ENCODE measurements around the gene GANAB. TPM values are rescaled to one million over a fixed set of nuclear protein-coding genes. Genes with fewer than 3 reads are reported as not detected.
"Not testable (repeated sequence)": the region's sequence is repeated elsewhere in the genome, so short reads cannot be mapped to it uniquely, and the experiment has no call there.

GANAB gene
- total RNA-seq, 2 experiments from 2014 or later = 290 to 291 TPM

DNA sequence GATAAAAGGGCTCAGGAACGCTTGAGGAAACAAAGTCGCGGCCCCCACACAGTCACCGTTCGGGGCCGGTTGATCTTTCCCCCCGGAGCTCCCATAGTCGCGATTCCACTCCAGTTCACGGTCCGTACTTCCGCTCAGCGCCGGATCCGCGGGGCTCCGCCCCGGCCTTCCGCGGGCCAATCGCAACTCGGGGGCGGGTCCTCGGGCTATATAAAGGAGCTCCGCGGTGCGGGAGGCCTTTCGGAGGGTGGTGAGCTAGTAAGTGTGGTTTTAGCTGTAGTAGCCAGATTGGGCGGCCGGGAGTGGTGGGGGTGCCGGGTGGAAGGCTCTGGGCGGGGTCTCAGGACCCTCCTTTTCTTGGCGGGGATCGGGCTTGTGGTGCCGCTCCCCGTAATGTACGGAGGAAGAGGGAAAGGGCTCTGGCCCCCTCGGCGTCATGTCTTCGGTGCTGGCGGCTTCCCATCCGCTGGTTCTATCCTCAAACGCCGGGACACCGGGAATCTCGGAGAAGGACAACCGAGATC, 18.7 kb upstream of the GANAB start, which contains the start of the genes C11orf98 and CSKMT:
Gene C11orf98 (minus strand): TSS at position 136 of the 524 bp plus-strand sequence. CDS start 41 bp downstream, at position 95.
Gene CSKMT (plus strand): TSS at position 238 of the 524 bp plus-strand sequence. CDS start 568 bp downstream, outside the sequence.
- peaks cover 49% of the 10 kb centered on the region for H3K36me3 Mint-ChIP-seq (ENCODE audit: low read depth)
- peaks cover 41% of the 10 kb centered on the region for H3K4me1 Mint-ChIP-seq
- CTCF ChIA-PET = interaction anchor here (0.5 to 3.0 kb wide), 22 partner anchors 8 to 271 kb away, joined by 3 to 17 read pairs (median 4); partner anchors contain the start of genes EML3, INTS5, MTA2 and SLC3A2
- H3K27ac Mint-ChIP-seq = peak within 1 kb of the TSS; percentile 93
- no peaks in the 10 kb centered on the region for H3K27me3 Mint-ChIP-seq
- DNase-seq = peak; percentile 96
- peak within 1 kb of the TSS; percentile 98 for H3K4me3 Mint-ChIP-seq
- no peaks in the 10 kb centered on the region for H3K9me3 Mint-ChIP-seq
- POLR2A ChIA-PET = interaction anchor here (0.6 to 1.8 kb wide), 26 partner anchors 8 to 214 kb away, joined by 3 to 14 read pairs (median 5); partner anchors contain the start of genes B3GAT3, EEF1G, GANAB and INTS5

DNA sequence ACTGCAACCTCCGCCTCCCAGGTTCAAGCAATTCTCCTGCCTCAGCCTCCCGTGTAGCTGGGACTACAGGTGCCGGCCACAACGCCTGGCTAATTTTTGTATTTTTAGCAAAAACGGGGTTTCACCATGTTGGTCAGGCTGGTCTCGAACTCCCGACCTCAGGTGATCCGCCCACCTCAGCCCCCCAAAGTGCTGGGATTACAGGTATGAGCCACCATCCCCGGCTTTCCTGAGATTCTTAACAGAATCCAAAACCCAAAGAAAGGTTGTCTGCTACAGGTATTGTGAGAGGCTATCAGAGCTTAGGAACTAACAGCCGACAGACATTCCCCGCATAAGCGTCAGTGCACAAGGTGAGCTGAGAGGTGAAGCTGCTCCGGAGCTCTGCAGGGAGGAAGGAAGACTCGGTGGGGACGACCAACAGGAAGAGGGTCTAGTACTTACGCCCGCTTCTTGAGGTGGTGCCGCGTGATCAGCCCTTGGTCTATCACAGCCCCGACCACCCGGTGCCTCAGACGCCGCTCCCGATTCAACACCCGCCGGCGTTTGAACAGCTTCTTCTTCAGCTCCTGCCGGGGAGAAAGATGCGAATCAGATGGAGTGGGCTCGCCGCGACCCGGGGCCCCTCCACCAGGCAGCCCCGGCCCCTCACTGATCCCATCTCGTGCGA, 18.1 kb upstream of the GANAB start:
- Mint-ChIP-seq H3K27ac (peak overlapping the region; percentile 93), H3K4me3 (peak overlapping the region; percentile 98), H3K4me1 (peaks cover 35% of the 10 kb centered on the region), H3K27me3 (no peaks in the 10 kb centered on the region), H3K9me3 (no peaks in the 10 kb centered on the region), H3K36me3 (ENCODE audit: low read depth) (peaks cover 48% of the 10 kb centered on the region)
- POLR2A ChIA-PET = interaction anchor here (0.6 to 1.8 kb wide), 22 partner anchors 8 to 213 kb away, joined by 3 to 14 read pairs (median 6); partner anchors contain the start of genes B3GAT3, EEF1G, GANAB and INTS5
- DNase-seq = peak; percentile 66
- CTCF ChIA-PET = interaction anchor here (0.7 to 3.0 kb wide), 21 partner anchors 8 to 270 kb away, joined by 3 to 17 read pairs (median 4); partner anchors contain the start of genes EML3, INTS5, MTA2 and SLC3A2

DNA sequence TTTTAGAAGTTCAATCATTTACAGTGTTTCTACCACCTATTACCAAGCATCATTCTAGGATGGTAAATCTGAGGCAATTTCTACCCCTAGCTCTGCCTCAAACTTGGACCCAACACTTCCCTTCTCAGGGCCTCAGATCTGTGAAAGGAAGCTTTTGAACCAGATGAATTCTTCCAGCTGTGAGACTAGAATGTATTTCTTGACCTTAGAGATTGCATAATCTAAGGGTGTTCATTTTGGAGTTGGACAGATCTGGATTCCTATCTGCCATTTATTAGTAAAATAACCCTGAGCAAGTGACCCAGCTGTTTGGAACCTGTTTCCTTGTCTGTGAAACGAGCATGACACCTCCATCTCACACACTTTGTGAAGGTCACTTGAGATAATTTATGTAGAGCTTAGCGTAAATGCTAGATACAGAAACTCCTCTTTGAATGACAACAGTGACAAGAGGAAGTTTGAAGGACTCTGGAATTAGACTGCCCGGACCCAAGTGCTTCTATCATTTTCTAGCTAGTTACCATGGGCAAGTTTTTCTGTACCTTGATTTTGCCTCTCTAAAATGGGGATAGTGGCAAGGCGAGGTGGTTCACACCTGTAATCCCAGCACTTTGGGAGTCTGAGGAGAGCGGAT, 10.5 kb upstream of the GANAB start:
- H3K4me3 Mint-ChIP-seq = no peak overlapping the region
- H3K36me3 Mint-ChIP-seq (ENCODE audit: low read depth) = peaks cover 6% of the 10 kb centered on the region
- H3K9me3 Mint-ChIP-seq = no peaks in the 10 kb centered on the region
- H3K27ac Mint-ChIP-seq = no peak overlapping the region
- DNase-seq = no peak
- POLR2A ChIA-PET = interaction anchor here (1.3 kb wide), 1 partner anchor 8 kb away, joined by 7 read pairs; the partner anchor contains the start of genes C11orf98 and CSKMT
- CTCF ChIA-PET = interaction anchor here (0.5 to 1.6 kb wide), 7 partner anchors 8 to 205 kb away, joined by 3 to 7 read pairs (median 4); partner anchors contain the start of genes C11orf98 and CSKMT
- H3K27me3 Mint-ChIP-seq = no peaks in the 10 kb centered on the region
- peaks cover 17% of the 10 kb centered on the region for H3K4me1 Mint-ChIP-seq

DNA sequence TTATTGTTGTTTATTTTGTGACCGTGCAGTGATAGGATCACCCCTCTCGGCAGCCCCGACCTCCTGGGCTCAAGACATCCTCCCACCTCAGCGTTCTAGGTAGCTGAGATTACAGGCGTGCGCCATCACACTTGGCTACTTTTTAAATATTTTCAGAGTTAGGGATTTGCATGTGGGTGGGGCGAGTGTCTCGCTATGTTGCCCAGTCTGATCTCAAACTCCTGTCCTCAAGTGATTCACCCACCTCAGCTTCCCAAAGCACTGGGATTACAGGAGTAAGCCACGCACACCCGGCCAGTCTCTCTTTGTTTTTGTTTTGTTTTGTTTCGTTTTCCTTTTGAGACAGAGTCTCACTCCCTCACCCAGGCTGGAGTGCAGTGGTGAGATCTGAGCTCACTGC, 7.9 kb upstream of the GANAB start:
- DNase-seq = no peak
- CTCF ChIA-PET = interaction anchor here (1.1 to 2.5 kb wide), 8 partner anchors 10 to 132 kb away, joined by 3 to 10 read pairs (median 5); partner anchors contain the start of genes C11orf98, CSKMT and TUT1
- Mint-ChIP-seq H3K36me3 (ENCODE audit: low read depth) (peaks cover 7% of the 10 kb centered on the region), H3K4me1 (peaks cover 27% of the 10 kb centered on the region), H3K9me3 (no peaks in the 10 kb centered on the region), H3K27me3 (no peaks in the 10 kb centered on the region), H3K4me3 (peak overlapping the region; percentile 91), H3K27ac (peak overlapping the region; percentile 77)
- POLR2A ChIA-PET = interaction anchor here (2.4 kb wide), 1 partner anchor 11 kb away, joined by 14 read pairs; the partner anchor contains the start of genes C11orf98 and CSKMT

- CTCF ChIA-PET = interaction anchor here (1.0 to 1.1 kb wide), 5 partner anchors 12 to 119 kb away, joined by 3 to 4 read pairs (median 3); partner anchors contain the start of genes C11orf98, CSKMT and TAF6L
- no peaks in the 10 kb centered on the region for H3K9me3 Mint-ChIP-seq
- H3K27me3 Mint-ChIP-seq = no peaks in the 10 kb centered on the region
- POLR2A ChIA-PET = interaction anchor here (0.6 to 1.0 kb wide), 4 partner anchors 12 to 1545 kb away, joined by 3 to 13 read pairs (median 3); partner anchors contain the start of genes C11orf98 and CSKMT
- DNase-seq = no peak
- H3K27ac Mint-ChIP-seq = peak overlapping the region; percentile 91
- peak overlapping the region; percentile 91 for H3K4me3 Mint-ChIP-seq
- H3K4me1 Mint-ChIP-seq = peaks cover 27% of the 10 kb centered on the region
- H3K36me3 Mint-ChIP-seq (ENCODE audit: low read depth) = peaks cover 11% of the 10 kb centered on the region
These were observed 6.0 kb upstream of the GANAB start for GRCh38 chr11:62652161-62653006.

DNA sequence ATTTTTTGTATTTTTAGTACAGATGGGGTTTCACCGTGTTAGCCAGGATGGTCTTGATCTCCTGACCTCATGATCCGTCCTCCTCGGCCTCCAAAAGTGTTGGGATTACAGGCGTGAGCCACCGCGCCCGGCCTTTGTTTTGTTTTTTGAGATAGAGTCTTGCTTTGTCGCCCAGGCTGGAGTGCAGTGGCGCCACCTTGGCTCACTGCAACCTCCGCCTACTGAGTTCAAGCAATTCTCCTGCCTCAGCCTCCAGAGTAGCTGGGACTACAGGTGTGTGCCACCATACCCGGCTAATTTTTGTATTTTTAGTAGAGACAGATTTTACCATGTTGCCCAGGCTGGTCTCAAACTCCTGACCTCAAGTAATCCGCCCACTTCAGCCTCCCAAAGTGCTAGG, 3.9 kb upstream of the GANAB start:
- H3K9me3 Mint-ChIP-seq, H3K27me3 Mint-ChIP-seq, H3K4me3 Mint-ChIP-seq, DNase-seq: not testable (repeated sequence)
- peaks cover 38% of the 10 kb centered on the region for H3K4me1 Mint-ChIP-seq
- H3K27ac Mint-ChIP-seq = peak overlapping the region; percentile 66
- CTCF ChIA-PET = interaction anchor here (0.6 to 1.3 kb wide), 5 partner anchors 12 to 107 kb away, joined by 3 to 5 read pairs (median 3); partner anchors contain the start of genes LBHD1 and ROM1
- POLR2A ChIA-PET = interaction anchor here (0.6 kb wide), 1 partner anchor 69 kb away, joined by 3 read pairs; no protein-coding TSS in a partner anchor
- peaks cover 15% of the 10 kb centered on the region for H3K36me3 Mint-ChIP-seq (ENCODE audit: low read depth)

DNA sequence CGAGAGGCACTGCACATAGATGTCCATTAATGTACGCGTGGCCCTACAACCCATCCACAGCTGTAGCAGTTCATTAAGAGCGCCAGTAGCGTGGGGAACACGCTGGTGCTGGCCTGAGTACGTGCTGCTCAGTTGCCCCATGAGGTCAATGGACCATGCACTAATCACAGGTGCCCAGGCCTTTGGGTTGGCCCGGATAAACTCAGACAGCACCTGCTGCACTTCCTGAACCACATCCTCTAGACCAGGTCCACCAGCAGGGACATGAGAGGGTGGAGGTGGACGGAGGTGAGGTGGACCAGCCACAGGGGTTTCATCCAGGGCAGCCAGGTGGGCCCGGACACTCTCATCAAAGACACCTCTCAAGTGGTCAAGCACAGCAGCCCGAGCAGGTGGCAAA, 3.1 kb upstream of the GANAB start:
- no peak overlapping the region for H3K4me3 Mint-ChIP-seq
- CTCF ChIA-PET = interaction anchor here (1.0 to 1.3 kb wide), 5 partner anchors 9 to 106 kb away, joined by 3 to 5 read pairs (median 3); partner anchors contain the start of genes ROM1 and UQCC3
- no peak overlapping the region for H3K27ac Mint-ChIP-seq
- POLR2A ChIA-PET = interaction anchor here (0.6 to 0.7 kb wide), 3 partner anchors 23 to 68 kb away, joined by 3 to 5 read pairs (median 4); no protein-coding TSS in a partner anchor
- peaks cover 19% of the 10 kb centered on the region for H3K36me3 Mint-ChIP-seq (ENCODE audit: low read depth)
- DNase-seq = no peak
- no peaks in the 10 kb centered on the region for H3K9me3 Mint-ChIP-seq
- H3K4me1 Mint-ChIP-seq = peaks cover 44% of the 10 kb centered on the region
- no peaks in the 10 kb centered on the region for H3K27me3 Mint-ChIP-seq

DNA sequence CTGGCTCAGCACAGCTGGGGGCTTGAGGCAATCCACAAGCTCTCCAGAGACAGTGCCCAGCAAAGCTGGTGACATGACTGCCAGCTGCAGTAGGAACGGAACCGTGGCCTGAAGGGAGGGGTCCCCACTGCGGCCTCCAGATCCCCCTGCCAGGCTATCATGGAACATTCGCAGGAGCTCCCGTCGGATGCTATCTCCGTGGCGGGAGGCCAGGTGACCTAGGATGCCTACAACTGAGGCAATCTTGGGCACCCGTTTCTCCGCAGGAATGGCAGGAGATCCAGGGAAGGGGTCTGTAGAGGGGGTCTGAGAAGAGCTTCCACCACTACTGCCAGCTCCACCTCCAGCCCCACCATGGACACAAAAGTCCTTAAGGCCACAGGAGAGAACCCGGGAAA, 2.6 kb upstream of the GANAB start:
- Mint-ChIP-seq H3K27ac (no peak overlapping the region), H3K9me3 (no peaks in the 10 kb centered on the region), H3K27me3 (no peaks in the 10 kb centered on the region), H3K4me1 (peaks cover 43% of the 10 kb centered on the region), H3K36me3 (ENCODE audit: low read depth) (peaks cover 24% of the 10 kb centered on the region), H3K4me3 (no peak overlapping the region)
- ChIA-PET CTCF (interaction anchor here (0.9 to 1.4 kb wide), 7 partner anchors 8 to 38 kb away, joined by 3 to 5 read pairs (median 4); partner anchors contain the start of genes ROM1 and UQCC3), POLR2A (no interaction called here)
- no peak for DNase-seq

GRCh38 chr11:62648185-62648966, 2.0 kb upstream of the GANAB start:
- no peak for DNase-seq
- H3K4me1 Mint-ChIP-seq = peaks cover 40% of the 10 kb centered on the region
- ChIA-PET CTCF (interaction anchor here (0.9 to 1.4 kb wide), 8 partner anchors 7 to 37 kb away, joined by 3 to 6 read pairs (median 4); partner anchors contain the start of genes C11orf98, CSKMT and UQCC3), POLR2A (no interaction called here)
- no peak overlapping the region for H3K27ac Mint-ChIP-seq
- no peaks in the 10 kb centered on the region for H3K9me3 Mint-ChIP-seq
- H3K36me3 Mint-ChIP-seq (ENCODE audit: low read depth) = peaks cover 24% of the 10 kb centered on the region
- H3K27me3 Mint-ChIP-seq = no peaks in the 10 kb centered on the region
- H3K4me3 Mint-ChIP-seq = no peak overlapping the region

- DNase-seq = no peak
- H3K27ac Mint-ChIP-seq = peak overlapping the region; percentile 25
- ChIA-PET POLR2A (no interaction called here), CTCF (interaction anchor here (1.1 to 1.4 kb wide), 3 partner anchors 17 to 24 kb away, joined by 3 to 6 read pairs (median 5); partner anchors contain the start of genes C11orf98 and CSKMT)
- no peaks in the 10 kb centered on the region for H3K9me3 Mint-ChIP-seq
- H3K4me3 Mint-ChIP-seq = no peak overlapping the region
- H3K4me1 Mint-ChIP-seq = peaks cover 41% of the 10 kb centered on the region
- no peaks in the 10 kb centered on the region for H3K27me3 Mint-ChIP-seq
- peaks cover 30% of the 10 kb centered on the region for H3K36me3 Mint-ChIP-seq (ENCODE audit: low read depth)
These were observed 1.2 kb upstream of the GANAB start for GRCh38 chr11:62647609-62648005.
